ENCODE data around the gene SHISA8.

GRCh38 chr22:41906822-41907221, 8.1 kb downstream of the SHISA8 start:
- TF ChIP-seq EZH2phosphoT487 (conservative IDR thresholded peaks at IDR 0.05; ENCODE audit: low read length), result no peak
- TF ChIP-seq CTCF (IDR thresholded peaks at IDR 0.05; ENCODE audit: insufficient read depth, low read length, poor library complexity, severe bottlenecking), result no peak

All from SU-DHL-6 (cell line).